ENCODE measurements around the gene DPP7.

DNA sequence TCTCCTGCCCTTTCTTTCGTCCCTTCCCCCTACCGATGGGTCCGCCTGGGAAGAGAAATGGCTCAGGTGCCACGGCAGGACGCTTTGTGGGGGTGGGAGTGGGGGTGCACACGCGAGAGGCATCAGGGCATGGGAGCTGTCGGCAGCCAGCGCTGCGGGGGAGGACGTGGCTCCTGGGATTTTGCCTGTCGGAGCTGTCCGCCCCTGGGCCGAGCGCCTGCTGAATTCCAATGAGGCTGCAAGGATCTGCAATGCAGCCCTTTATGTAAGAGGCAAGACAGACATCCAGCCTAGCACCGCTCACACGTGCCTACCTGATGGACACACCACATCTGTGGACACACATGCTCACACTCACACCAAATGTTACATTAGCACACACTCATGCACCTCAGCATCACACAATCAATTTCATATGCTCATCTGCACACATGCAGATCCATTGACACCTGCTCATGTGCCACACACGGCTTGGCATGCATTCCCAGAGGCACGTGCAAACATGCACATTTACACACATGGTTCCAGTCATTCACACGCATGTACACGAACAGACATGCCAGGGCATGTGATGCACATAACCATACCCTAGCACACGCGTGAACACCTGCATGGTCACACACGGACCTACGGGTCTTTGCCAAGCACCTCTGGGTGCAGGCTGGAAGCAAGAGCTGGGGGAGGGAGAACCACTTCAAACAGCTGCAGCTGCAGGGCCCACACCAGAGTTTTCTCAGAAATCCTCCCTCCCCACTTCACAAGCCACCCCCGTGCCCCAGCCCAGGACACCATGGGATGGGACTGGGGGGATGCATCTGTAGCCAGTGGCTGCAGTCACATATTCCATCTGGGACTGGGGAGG is 25.8 kb upstream of the DPP7 start:
- TF ChIP-seq CTCF (IDR thresholded peaks at IDR 0.05; ENCODE audit: poor library complexity) (no peak), EZH2 (IDR thresholded peaks at IDR 0.05; ENCODE audit: borderline replicate concordance) (no peak)

Measured in hepatocyte (in vitro differentiated cells).